ENCODE measurements around the gene ZBTB9.

DNA sequence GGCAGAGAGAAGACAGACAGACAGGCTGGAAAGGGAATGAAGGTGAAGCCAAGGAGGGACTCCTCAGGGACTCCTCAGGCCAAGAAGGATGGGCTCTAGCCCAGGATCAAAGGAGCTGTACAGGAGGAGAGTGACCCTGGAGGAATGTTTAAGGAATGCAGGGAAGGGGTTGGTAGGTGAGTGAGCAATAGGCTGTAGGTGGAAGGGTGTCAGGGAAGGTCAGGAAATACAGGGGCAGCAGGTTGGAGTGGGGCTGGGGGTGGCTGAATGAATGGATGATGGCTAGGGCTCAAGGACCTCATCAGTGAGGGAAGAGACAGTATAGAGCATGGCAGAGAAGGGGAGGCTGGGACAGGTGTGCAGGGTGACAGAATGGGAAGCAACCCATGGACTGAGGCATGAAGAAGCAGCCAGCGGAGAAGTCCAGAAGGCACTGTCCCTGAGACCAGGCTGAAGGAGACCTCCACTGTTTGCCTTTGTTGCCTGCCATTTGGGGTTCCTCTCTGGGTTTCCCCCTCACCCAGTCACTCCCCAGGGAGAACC lies 21.3 kb upstream of the ZBTB9 start:
- TF ChIP-seq POLR2A (IDR thresholded peaks at IDR 0.05) (no peak), POLR2AphosphoS5 (IDR thresholded peaks at IDR 0.05; ENCODE audit: insufficient read depth in 1 of 2, low read depth in 1 of 2) (no peak)
- TF ChIP-seq, protein P1, sequence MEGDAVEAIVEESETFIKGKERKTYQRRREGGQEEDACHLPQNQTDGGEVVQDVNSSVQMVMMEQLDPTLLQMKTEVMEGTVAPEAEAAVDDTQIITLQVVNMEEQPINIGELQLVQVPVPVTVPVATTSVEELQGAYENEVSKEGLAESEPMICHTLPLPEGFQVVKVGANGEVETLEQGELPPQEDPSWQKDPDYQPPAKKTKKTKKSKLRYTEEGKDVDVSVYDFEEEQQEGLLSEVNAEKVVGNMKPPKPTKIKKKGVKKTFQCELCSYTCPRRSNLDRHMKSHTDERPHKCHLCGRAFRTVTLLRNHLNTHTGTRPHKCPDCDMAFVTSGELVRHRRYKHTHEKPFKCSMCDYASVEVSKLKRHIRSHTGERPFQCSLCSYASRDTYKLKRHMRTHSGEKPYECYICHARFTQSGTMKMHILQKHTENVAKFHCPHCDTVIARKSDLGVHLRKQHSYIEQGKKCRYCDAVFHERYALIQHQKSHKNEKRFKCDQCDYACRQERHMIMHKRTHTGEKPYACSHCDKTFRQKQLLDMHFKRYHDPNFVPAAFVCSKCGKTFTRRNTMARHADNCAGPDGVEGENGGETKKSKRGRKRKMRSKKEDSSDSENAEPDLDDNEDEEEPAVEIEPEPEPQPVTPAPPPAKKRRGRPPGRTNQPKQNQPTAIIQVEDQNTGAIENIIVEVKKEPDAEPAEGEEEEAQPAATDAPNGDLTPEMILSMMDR (IDR thresholded peaks at IDR 0.05), result no peak

Measured in vagina (tissue), 2 donors.